Stimulated activated CD4-positive, alpha-beta T cell treated with anti-CD3 and anti-CD28 coated beads, Interleukin-12 subunit alpha, Interleukin-12 subunit beta, amount 100 ng/mL, for 4 hours (primary cell): ENCODE data around the gene GRAMD4.
A peak's percentile ranks its signal among the peaks of the same experiment; 100 is the strongest.

Experiments used
- DNase-seq: peaks from one replicate; pipeline ENCODE4 v3.0.0-alpha.2; 2020

Gene GRAMD4

DNA sequence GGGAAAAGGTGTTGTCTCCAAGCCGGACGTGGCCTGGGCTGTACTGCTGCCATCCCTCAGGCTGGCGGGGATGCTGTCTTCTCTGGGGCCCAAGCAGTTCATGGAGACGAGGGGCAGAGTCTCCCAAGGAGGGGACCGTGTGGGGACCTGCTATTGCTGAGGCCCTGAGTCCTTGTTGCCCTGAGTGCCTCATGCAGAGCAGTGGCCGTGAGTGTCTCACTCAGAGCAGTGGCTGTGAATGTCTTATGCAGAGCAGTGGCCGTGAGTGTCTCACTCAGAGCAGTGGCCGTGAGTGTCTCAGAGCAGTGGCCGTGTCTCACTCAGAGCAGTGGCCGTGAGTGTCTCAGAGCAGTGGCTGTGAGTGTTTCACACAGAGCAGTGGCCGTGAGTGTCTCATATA, 54.7 kb downstream of the GRAMD4 start:
- DNase-seq, result peak; percentile 32

DNA sequence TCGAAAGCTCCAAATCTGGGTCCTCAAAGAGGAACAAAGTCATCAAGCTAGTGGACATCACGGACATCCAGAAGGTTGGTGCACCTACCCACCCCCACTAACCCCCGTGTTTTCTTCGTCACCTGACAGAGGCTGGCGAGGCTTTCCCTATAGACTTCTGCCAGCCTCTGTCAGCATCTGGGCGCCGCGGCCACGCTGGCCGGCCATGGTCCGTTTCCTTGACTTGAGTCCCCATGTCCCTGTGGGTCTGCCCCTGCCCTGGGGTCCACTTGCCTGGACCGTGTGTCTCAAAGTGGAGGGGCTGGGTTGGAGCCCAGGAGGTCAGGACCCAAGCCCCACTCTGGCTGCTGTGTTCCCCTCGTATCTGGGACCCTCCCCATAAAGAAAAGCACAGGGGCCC, 55.3 kb downstream of the GRAMD4 start:
- DNase-seq, result no peak

DNA sequence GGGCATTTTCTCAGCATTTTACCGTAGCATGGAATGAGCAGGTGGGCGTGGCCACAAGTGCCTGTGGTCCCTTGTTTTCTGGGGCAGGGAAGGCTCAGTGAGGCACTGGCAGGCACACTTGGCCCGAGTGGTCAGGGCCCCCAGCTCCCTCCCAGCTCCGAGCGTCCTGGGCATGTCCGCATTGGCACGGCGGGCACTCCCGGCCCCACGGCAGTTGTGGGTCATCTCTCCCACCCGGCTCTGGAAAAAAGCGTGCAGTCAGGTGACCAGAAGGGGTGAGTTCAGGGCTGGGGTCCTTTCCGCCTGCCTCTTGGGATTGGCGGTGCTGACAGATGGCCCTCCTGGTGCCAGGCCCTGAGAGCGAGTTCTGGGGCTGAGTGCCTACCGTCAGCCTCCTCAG, 55.8 kb downstream of the GRAMD4 start:
- no peak for DNase-seq

DNA sequence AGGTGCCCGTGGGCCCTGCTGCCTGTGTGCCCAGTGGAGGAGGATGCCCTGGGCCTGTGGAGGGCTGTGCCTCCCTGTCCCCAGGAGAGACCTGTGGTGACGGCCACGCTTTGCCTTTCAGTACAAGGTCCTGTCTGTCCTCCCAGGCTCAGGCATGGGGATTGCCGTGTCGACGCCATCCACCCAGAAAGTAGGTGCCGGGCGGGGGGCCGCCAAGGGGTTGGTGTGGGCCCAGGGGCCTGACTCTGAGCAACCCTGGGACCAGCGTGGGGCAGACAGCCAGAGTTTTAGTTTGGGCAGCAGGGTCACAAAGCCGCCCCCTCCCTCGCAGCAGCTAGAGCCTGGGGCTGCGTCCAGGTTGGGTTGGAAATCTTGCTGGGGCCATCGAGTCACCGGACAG, 56.3 kb downstream of the GRAMD4 start:
- no peak for DNase-seq

DNA sequence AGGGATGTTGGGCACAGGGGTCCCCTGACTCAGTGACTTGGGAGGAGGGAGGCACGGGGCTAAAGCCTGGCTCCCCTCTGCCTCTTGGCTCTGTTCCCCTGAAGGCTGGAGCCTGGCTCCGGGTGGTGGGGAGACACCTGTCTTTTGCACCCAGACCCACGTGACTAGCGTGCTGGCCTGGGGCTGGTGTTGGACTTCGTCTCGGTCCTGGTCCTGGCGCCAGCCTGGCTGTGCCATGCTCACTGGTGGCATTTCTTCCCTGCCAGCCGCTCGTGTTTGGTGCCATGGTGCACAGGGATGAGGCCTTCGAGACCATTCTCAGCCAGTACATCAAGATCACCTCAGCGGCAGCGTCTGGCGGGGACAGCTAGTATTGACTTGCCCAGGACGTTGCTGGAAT, 56.7 kb downstream of the GRAMD4 start:
- DNase-seq, result no peak

DNA sequence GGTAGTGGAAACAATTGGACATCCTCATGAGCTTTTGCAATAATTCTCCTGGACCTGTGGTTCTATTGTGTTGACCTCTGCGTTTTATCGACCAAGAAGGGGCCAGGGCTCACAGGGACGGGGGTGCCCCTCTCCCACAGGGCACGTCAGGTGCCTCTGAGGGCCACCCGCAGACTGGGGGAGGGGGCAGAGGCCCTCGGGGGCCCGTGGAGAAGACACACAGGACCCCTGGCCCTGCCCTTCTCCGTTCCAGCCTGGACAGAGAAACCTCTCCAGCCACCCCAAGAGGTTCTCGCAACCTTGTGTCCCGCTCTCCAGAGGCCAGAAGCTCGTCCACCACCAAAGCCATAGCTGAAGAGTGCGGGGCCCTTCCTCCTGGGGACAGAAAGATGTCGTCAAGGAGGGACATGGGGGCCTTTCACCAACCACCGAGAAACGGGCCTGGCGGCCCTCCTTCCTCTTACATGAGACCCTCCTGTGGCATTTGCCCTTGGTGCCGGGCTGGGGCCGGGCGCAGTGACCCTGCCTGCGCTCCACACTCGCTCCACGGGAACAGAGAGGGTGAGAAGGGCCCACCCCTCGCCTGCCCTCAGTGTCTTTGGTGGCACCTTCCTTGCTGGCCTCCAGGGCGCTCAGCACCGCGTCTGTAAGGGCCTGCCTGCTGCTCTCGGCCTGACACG, 57.3 kb downstream of the GRAMD4 start:
- no peak for DNase-seq

DNA sequence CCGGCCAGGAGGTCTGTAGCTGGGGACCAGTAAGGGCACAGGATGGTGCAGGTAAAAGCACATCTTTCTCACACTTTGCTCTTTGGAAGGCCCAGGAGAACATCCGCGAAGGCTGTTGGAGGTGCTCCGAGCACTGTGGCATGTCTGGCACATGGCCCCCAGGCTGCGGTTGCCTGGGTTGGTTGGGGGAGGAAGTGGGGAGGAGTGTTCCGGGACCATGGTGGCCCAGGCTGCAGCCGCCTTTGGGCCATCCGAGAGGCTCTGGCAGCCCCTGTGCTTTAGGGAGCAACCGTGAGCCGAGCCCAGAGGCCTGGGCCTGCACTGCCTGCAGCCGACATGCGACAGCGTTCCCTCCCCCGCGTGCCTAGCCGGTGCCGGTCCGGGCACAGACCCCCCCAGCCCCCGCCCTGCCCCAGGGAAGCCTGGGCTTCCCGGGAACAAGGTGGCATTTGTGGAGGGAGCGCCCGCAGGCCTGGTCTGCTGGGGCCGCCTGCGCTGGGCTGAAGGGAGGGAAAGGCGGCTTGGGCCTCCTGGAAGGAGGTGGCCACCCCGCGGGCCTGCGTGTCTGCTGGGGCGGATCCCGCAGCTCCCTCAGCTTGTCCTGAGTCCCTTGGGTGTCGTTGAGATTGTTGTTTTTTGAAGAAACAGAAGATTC, 57.9 kb downstream of the GRAMD4 start:
- no peak for DNase-seq

DNA sequence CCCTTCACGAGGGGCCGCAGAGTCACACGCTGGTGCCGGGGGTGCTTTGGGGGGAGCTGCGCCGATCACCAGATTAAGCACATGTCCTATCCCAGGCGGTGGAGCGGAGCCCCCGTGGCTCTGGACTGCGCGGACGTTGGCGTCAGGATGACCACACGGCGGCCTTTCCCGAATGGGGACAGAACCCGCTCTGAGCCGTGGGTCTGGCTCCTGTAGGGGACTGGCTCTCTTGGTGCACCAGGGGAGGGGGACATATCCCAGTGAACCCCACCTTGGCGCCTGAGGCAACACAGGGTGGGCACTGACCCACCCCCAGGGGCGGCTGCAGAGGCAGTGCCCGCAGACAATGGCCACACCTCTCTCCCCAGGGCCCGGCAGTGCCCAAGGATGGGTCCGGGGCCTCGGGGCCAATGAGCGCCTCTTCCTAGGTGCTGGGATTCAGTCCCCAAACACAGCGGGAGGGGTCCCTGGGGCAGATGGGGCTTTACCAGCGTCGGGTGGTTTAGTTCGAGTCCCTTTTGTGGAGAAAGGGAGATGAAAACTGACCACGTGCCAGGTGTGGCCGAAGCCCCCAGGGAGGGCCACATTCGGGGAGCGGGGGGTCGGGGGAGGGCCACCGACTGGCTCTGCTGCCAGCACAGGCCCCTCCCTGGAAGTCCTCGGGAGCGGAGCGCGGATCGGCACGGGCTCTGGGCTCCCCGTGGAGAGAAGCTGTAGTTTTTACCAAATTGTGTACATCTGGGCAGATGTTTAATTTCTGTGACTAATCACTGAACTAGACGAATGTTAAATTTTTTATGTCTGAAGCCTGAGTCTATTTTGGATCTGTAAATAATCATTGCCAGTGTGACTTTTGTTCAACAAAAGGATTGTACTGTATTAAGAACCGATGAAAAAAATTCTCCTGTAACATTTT, 58.9 kb downstream of the GRAMD4 start:
- DNase-seq, result no peak

DNA sequence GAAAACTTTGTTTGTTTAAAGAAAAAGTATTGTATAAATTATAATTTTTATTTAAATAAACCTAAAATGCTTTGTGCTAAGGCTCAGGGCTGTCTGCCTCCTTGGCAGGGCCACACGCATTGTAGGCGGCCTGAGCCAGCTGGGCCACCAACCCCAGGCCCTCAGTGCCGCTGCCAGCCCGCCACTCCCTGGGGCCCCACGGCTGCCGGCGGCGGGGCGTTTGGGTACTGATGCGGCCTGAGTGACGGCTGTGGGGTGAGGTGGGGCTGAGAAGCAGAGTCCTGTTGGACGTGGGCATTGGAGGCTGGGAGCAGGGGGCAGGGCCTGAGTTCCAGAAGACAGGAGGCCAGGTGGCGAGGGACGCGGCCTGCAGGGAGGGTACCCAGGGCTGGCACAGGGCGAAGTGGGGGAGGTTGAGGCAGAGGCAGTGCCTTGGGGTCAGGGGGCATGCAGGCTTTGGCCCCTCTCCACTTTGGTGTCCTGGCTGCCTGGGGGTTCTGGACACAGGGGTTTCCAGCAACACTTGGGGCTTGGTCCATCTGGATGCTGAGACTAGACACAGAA, 59.6 kb downstream of the GRAMD4 start:
- no peak for DNase-seq

DNA sequence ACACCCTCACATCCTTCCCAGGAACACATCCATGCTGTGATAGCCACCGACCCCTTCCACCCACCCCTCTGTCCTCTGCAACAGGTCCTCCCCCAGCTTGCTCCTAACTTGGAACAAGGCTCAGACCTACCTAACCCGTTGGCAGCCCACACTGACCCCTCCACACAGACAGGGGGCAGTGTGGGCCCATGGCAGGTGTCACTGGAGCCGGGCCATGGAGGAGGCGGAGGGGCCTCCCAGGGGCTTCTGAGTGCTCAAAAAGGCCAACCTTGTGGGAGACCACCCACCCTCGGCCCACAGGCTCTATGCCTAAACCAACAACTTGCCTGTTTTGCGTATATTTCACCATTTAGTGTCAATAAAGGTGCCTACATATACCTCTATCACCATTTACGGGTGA, 60.8 kb downstream of the GRAMD4 start:
- DNase-seq, result no peak

DNA sequence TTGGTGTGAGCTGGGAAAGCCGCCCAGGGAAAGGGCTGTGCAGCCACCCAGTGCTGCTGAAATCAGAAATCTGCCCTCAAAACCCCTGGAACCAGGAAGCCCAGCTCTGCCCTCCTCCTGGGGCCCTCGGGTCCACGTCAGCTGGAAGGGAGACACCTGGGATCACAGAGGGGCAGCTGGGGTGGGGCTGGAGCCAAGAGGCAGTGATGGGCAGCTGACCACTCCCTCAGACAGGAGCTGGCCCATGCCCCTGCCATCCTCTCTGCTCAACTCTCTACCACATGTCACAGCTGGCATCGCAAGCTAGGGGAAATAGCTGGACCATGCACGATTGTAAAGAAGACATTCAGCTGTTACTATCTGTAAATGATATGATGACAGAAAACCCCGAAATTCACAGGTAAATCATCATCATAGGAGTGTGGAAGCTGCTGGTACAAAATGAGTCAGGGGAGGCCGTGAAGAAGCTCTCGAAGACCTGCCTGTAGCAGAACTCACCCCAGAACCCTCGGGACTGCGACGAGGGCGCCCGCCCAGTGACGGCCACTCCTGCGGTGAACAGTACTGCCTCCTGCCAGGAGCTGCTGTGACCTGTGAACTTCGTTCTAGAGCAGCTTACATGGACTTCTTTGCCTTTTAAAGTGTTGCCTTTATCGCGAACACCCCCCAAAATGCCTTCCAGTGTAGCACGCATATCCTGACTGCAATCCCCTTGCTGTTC, 62.0 kb downstream of the GRAMD4 start:
- DNase-seq, result no peak

DNA sequence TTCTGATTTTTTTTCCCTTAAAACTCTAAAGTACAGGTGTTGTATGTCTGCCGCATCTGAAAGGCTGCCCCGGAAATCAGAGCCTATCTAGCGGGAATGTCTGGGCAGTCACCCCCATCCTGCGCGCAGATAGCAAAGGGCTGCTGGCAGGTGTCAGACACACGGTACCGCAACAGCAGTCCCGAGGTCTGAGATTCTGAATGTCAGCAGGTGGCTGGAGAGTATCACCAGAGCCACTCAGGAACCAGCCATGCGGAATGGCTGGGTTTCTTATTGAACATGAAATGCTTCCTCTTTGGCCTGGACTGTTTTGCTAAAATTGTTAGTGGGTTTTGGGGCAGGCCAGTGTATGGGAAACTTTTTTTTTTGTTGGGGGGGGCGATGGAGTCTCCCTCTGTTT, 64.5 kb downstream of the GRAMD4 start:
- no peak for DNase-seq

DNA sequence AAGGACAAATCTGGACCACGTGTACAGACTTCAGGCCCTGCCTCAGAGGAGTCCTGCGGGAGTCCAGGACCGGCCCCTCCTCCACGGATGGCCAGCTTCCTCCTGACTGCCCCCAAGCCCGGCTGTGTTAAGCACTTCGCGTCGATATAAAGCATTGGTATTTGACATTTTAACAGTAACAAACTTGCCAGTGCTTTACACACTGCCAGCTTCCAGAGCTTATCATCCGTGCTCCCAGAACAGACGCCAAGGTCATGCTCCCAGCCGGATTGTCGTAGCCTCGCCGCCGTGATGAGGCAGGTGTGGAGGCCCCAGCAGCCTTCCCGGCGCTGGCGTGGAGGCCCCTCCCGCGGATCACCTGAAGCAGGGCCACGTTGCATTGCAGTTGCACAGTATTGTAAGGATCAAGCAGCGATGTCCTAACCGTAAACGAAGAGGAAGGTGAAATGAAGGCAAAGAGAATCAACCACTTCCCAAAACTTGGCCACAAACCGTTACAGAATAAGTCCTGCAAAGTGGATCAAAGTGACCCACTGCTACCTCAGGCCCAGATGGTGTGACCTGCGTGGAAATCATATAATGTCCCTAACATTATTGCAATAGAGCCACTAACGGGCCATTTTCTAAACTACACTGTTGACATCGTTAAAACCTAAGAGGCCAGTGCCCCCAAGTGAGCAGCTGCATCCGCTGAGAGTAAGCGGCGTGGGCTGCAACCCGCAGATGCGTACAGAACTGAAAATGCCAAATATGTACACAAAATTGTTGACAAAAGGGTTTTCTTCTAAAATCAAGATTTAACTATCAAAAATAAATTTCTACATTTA, 66.2 kb downstream of the GRAMD4 start:
- no peak for DNase-seq

DNA sequence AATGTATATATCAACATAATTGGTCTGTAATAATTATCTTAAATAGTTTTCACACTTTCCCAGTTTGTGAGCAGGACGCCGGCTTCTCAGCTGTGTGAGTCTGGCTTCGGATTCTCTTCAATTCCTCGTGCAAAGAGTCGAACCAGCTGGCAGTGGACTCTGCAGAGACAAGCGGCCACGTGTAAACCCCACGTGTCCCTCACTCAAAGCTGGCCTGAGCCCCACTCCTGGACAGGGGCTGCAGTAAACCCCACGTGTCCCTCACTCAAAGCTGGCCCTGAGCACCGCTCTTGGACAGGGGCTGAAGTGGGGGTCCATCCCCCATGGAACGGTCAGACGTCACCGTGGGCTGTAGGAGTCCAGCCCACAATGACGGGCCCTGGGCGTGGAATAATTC, 66.9 kb downstream of the GRAMD4 start:
- no peak for DNase-seq

DNA sequence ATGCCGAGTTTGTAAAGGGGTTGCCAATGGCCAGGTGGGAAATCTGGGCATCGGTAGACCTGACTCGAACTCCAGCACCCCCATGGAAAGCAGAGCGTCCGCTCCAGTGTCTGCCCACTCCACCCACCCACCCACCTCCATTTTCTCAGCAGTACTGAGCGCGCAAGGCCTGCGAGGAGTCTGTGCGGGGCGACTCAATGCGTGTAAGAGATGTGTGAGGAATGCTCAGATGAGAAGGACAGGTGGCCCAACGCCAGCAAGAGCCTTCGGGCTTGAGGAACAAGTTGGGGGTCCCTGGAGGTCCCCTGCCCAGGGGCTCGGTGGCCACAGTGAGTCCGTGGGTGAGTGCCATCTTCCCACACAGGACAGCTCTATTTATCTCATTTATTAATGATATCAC, 67.3 kb downstream of the GRAMD4 start:
- no peak for DNase-seq

DNA sequence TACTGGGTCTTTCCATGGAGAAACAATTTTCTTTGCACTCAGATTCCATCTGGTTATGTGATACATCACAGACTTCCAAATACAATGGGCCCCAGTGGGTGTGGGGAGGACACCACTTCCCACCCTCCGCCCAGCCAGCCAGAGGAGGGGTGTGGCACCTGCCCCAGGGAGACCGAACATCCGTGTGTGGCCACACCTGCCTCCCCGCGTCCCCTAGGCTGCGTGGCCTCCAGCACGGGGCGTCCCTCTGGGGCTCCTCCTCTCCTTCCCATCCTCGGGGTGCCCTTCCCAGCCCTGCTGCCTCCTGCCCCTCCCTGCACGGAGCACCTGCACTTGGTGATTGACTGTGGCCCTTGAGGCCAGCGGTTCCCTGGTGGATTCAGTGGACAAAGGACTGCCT, 68.8 kb downstream of the GRAMD4 start:
- DNase-seq, result no peak

DNA sequence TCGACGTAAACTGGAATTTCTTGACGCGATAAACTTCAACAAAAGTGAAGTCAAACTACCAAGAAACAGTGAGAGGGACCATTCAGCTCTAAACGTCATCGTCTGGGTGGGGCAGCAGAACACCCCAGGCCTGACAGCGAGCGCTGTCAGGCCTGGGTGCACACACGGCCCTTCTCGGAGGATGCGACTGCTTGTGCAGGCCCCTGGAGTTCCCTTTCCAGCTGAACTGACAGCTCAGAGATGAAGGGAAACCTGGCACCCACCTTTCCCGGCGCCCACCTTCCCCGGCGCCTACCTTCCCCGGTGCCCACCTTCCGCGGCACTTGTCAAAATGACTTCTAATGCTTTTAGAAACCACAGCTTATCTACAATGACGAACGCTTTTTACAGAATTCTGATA, 70.0 kb downstream of the GRAMD4 start:
- DNase-seq, result no peak

DNA sequence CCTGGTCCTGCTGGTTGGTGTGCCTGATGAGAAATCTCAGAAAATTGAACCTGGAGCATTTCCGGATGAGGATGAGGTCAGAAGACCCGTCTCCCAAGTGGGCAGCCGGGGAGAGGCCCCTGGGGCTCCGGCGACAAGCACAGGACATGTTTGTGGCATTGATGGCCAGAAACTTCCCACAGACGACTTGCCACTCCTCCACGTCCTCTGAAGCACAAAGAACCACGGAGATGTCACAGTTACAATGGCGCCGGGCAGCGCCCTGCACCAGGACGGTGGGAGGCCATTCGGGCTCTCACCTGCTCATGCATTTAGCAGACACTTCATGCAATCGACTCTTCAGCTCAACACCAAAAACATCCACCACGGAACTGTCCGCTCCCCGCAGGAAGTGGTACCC, 71.4 kb downstream of the GRAMD4 start:
- DNase-seq, result no peak

DNA sequence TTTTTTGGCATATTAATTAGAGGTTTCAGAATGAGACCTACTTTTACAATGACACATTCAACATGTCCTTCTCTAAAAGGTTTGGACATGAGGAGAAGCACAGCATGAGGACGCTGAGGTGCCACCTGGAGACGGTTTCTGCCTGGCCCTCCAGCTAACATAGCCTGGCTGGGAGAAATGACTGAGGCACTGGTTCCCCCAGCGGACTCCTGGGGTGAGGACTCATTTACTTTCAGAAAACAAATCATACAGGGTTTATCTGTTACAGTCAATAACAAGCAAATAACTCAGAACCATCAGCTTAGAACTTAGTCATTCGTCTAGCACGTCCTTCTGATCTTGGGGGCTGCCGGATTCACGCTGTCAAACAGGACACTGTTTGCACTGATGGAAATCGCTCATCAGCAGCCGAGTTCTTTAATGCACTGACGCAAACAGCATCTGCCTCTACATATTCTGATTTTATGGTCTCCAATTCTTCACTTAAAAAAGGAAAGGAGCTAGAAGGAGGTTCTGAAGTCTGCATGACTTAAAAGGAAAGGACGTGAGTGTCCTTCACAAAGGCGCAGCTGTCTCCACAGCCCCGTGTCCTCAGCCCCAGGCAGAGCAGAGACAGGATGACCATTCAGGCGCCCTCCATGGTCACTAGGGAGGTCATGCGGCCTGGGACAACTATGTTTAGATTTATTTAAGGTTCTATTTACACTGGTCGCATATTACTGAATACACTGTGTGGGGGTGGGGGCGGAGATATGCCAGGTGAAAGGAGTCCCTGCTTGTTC, 73.6 kb downstream of the GRAMD4 start:
- no peak for DNase-seq

DNA sequence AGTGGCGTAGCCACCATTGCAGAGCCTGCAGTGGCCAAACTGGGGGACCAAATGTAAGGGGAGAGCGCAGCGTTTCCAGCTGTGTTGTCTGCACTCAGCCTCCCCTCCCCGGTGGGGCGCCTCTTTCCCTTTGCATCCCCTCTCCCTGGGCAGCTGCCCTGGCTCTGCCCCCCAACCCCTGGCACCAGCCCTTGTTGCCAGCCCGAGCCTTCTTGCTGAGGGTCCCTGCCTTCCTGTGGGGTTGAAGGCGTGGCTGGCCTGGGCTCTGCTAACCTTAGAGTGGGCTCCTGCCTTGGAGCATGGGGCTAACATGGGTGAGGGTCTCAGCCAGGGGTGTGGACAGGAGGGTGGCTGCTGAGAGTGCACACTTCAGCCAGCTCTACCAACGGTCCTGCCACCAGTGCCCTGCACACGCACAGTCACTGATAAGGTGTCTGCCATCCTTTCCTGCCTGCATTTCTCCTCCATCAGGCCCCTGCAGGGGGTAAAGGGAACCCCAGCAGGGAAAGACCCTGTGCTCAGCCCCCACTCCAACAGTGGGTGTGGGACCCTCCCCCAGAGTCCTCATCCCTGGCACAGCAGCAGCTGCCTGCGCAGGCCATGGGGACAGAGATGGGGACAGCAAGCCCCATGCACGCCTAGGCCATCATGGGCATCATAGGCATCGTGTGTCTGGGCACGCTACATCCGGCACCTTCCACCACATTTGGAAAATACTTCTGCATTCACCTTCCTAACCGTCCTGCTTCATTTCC, 74.4 kb downstream of the GRAMD4 start:
- no peak for DNase-seq
